Measurements from ENCODE around the gene LDHD.

Gene LDHD

DNA sequence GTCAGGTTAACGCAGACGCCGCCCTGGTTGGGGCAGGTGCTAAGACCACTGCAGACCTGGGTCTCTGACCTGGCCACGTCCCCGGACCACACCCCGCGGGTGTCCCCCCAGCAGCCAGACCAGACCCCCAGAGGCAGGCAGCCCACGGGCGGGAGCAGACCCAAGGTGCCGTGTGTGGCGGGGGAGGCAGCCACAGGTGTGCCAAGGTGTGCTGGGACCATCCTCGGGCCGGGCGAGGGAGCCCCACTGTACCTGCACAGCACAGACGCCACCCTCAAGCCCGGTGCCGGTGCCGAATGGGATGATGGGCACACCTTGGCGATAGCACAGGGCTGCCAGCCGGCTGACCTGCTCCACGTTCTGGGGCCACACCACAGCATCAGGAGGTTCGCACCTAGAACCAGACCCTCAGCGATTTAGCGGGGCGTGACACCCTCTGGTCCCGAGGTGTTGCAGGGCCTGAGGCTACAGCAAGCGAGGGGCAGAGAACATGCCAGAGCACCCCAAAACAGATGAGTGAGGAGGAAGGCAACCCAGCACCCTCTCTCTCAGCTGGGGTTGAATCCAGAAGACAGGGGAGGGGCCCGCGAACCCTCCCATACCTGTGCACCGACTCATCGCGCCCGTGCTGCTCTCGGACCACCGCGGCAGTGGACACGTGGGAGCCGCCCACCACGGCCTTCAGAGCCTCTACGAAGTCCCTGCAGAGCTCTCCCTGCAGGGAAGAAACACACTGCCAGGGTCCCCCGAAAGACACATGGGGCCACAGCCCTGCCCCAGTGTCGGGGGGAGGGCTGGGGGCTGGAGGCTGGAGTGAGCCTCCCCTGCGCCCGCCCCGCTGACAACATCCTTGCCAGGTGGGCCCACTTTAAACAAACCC is 1.4 kb downstream of the LDHD start:
- DNase-seq (ENCODE audit: low read depth), result no peak

DNA sequence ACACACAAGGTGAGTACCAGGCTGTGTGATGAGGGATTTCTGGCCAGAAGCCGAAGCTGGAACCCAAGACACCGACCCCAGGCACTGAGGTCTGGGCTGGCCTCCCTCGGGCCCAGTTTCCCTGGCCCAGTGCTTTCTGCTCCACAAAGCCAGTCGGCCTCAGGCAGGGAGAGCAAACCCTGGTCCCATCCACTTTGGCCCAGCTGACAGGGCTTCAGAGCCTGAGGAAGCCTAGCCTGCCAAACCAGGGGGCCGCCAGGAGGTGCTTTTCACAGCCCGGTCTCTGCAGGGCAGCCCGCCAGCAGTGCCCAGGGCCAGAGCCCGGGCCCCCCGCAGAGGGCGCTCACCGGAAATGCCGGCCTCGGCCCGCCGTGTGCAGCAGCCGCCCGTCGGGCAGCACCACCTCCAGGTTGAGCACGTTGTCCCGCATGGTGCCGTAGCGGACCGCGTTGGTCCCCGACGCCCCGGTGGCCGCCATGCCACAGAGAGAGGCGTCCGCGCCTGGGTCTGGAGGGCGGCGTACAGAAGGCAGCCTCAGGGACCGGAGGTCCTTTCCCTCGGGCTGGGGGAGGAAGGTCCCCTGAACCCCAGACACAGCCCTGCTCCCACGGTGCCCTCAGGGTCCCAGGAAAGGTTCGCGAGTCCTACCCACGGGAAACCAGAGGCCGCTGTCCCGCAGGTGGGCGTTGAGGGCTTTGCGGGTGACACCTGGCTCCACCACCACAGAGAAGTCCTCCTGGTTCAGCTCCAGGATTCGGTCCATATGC is 2.2 kb downstream of the LDHD start:
- no peak for DNase-seq (ENCODE audit: low read depth)

DNA sequence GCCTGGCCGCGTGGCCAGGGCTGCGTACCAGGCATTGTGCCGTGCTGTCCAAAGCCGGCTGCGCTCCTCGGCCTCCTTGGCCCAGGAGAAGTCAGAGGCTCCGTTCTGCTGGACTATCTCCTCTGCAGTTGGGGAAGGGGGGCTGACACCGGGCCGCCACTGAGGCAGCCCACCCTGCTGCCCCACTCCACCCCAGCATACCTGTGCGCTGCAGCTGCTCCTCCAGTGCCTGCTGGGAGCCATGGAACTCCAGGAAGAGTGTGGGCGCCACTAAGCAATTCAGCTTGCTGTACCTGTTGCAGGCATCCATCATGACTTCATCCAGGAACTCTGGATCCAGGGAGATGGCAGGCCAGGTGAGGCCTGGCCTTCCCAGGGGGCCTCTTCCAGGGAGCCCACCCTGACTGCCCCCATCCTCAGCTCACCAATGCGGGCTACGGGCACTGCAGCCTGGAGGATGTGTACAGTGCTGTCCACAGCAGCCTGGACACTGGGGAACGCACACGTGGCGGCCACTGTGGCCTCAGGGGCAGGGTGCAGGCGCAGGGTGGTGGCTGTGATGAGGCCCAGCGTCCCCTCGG is 2.9 kb downstream of the LDHD start:
- DNase-seq (ENCODE audit: low read depth), result no peak

DNA sequence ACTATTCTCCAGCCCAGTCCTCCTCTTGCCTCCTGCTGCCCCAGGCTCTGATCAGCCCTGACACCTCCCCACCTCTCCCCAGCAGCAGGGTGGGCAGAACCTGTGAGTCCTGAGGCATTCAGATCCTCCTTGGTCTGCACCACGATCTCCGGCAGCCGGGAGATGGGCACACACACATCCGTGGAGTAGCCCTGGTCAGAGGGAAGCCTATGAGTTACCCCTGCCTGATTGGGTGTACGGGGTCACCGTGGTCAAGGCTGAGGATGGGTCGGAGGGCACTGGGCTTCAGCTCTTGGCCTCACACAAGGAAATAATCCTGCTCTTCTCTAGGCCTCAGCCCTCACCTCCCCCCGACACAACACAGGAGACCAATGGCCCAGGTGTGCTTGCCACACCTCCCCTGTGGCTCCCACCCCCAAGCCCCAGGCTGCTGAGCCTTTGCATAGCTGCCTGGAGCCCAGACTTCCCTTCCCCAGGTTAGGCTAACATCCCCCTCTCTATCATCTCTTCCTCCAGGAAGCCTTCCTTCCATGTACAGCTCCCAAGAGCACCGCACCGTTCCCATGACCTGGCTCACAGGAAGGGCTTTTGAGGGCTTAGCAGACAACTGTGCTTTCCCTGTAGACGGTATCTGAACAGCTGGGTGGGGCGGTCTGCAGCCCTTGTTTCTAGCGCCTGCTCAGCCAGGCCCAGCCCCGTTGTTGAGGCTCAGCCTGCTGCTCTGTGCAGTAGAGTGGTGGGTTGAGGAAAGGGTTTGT is 3.7 kb downstream of the LDHD start:
- DNase-seq (ENCODE audit: low read depth), result no peak

DNA sequence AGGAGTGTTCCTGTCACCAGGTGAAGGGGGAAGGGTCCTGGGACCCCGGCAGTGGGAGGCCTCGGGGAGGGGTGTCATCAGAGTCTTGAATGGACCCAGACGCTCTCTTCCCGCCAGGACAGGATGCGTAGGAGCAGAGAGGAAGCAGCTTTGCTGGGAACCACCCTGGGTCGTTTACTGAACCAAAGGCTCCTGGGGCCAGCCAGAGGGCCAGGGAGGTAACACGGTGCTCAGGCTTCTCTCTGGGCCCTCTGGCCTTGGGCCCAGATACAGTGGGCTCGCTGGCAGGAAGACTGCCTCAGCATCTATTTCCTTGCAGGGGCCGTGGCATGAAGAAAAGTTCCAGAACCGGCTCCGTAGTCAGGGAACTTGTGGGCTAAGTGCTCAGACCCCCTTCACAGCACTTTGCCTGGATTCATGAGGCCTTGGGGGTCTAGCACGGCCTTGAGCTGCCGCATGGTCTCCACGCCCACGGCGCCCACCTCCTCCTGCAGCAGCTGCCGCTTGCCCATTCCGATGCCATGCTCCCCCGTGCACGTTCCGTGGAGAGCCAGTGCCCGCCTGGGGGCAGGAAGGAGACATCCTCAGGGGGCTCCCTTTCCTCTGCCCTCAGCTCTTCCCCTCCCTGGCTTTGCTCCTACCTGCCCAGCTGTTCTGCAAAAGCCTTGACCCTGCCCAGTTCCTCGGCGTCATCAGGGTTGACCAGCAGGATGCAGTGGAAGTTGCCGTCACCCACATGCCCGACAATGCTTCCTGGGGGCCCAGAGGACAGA is 4.4 kb downstream of the LDHD start:
- DNase-seq (ENCODE audit: low read depth), result no peak

DNA sequence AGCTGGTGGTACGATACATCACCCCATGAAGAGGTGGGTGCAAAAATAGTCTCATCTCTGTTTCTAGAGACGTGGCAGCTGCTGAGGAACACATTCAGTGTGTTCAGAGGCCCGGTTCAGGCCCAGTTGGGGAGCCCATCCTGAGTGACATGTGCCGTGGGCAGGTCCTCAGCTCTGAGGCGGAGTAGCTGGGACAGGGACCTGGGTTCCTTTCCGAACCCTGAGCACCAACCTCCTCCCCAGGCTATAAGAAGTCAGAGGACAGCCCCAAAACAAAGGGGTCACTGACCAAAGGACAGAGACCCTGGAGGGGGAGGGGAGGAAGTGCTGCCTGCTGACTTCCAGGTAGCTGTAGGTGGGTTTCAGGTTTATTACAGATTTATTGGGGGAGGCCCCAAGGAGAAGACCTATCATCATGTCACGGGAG is 5.1 kb downstream of the LDHD start:
- DNase-seq (ENCODE audit: low read depth), result no peak

DNA sequence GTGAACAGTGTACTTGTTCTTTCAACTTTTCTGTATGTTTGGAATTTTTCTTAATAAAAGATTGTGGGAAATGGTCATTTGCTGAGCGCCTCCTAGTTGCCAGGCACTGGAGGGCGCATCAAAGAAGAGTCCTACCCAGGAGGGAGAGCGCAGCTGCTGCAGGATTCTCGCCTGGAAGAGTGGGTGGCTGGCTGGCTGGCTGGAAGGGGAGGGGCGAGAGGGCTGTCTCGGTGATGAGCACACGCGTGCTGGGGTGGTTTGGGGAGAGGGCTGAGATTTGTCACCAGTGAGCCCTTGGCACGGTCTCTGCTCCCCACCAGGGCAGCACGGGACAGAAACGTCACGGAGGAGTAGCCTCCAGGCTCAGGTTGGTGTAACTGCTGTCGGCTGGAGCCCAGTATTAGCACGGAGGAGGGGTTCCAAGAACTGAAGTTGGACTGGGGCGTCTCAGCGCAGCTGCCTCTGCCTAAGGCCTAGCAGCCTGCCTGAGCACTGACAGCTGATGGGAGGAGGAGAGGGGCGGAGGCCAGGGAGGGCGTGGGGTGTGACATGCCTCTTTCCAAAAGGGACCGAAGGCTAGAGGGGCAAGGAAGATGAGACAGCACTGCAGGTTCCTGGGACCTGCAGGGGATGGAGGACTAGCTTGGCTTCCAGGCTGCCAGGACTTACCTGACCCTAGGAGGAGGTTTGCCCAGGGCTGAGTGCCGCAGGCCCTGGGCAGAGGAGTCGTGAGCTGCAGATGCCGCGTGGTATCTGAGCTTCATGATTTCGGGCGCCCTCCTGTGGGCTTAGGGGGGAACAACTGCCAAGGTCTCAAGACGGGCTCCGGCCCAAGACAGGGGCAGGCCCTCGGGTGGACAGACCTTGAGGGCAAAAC is 5.7 kb downstream of the LDHD start:
- DNase-seq (ENCODE audit: low read depth), result peak; percentile 85

DNA sequence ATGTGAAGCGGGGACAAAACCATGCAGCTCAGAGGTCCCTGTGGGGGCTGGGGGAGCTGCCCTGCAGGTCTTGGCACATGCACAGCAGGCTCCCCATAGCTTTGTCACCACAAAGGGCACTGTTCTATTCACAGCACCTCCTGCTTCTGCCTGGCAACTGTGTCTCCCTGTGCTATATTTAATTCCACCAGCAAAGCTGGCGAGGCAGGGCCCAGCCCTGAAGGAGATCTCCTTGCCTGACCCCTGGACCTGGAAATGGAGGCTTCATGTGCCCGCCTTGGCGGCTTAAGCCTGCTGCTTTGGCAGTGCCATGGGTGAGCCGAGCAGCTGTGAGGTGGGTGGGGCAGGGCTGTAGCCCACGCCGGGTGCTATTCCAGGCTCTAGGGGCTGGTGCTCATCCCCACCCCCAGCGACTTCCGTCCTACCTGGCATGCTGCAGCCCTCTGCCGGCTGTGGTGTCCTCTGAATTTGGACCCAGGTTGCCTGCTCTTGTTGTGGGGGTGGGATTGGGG is 6.8 kb downstream of the LDHD start:
- DNase-seq (ENCODE audit: low read depth), result no peak

DNA sequence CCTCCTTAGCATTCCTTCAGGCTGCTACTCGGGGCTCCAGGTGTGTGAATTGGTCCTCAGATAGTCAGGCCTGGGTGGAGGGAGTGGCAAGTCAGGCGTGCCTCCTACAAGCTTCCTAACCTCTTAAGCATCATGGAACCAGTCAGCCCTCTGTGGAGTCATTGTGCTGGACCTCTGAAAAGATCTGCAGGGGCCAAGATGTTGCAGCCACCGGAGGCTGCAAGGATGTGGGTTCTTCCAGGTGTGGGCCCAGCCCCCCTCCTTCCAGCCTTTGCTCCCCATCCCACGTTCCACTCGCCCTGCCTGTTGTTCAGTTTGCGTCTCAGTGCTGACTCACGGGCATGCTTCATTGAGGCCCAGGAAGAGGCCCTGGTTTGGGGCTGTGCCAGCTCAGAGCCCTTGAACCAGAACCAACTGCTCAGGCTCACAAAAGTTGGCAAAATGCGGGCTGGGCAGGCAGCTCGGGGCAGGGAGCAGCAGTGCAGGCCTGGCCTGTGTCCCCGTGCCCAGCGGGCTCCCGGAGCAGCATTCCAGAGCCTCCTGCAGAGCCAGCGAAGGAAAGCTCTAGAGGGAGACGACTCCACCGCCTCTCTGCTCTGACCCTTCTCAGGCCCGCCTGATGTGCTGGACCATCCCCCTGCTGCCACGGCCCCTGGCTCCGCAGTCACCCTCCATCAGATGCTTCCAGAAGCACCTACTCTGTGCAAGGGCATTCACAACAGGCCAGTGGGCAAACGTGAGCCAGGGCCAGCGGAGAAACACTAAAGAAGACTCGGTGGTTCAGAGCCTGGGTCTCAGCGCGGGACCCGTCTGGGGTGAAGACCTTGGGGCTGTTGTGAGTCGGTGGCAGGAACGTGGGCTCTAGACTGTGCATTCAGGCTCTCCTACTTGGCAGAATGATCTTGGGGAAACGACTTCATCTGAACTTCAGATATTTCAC is 7.5 kb downstream of the LDHD start:
- DNase-seq (ENCODE audit: low read depth), result peak; percentile 79

DNA sequence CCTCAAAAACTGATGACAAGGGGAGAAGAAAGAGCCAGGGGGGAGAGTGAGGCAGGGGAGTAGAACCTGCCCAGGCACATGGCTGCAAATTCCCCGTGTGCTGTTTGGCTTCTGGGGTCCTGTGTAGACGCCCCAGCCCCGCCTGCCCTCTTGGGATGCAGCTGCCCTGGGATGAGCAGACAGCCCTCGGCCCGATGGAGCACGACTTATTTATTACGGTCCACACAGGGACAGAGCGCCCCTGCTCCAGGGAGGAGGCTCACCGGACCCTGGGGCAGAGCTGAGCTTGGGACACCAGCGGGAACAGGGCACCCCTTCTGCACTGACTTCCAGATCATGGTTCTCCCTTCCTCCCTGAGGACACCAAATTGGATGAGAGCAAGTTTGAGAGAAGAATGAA is 9.1 kb downstream of the LDHD start:
- no peak for DNase-seq (ENCODE audit: low read depth)

DNA sequence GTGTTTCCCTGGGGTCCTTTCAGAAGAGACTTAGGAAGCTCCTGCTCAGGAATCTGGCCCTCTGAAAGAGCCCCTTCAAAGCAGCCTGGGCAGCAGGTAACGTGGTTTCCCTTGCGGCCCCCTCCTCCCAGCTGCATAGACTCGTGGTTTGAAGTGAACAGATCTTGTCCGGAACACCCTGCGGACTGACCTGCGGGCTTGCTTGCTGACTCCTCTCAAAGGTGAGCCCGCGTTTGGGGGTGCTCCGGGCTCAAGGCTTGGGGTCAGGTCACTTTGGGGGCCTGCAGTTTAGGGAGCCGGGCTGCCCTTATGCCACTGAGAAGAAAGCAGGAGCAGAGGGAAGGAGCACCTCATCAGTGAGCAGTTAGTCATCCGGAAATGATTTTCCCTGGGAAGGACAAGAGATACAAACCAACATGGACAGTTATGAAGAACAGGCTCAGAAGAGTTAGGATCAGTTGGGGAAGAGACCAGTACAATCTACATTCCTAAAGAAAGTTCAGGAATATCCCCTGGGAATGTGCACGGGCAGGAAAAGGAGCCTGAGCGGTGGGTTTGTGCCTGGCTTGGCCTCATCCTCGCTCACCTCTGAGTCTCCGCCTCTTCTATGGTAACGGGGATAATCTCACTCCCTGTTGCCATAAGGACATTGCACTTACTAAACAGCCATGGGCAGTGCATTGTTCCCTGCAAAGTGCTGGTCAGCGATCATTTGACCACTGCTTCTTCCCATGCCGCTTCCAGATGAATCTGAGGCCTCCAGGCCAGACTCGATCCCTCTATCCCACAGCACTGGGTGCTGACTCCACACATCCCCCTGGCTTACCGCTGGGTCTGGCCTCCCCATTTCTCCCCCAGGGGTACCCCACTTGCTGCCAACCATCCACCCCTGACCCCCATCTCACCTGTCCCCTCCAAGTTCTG is 10.0 kb downstream of the LDHD start:
- no peak for DNase-seq (ENCODE audit: low read depth)

DNA sequence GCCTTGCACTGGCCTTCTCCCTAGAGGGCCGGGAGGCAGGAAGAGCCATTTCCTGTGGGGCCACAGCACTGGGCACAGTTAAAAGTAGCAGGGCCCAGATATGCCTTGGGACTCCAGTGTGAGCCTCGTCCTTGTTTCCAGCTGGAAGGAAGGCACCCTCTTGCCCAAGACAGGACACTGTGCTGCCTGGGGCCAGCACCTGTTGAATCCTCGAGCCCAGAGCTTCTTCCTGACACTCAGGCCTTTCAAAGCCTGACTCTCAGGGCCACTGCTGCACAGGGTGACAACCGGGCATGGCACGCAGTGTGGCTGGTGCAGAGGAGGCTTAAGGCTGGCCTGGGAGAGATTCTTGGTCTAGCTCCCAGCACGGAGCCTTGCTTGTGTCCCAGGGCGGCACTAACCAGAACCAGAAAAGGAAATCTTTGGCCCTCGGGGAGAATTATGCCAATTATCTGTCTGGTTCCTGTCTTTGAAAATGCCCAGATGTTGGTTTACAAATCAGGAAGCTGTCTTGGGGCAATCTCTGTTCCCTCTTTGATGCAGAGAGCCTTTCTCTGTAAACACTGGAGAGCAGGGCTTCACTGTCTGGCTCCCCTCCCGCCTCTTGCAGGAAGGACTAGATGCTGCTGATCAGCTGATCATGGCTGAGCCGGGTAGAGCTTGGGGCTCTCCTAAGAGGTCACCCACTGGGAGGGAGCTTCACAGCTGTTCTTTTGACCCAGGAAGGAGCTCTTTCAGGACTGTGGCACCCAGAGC is 11.1 kb downstream of the LDHD start:
- no peak for DNase-seq (ENCODE audit: low read depth)

DNA sequence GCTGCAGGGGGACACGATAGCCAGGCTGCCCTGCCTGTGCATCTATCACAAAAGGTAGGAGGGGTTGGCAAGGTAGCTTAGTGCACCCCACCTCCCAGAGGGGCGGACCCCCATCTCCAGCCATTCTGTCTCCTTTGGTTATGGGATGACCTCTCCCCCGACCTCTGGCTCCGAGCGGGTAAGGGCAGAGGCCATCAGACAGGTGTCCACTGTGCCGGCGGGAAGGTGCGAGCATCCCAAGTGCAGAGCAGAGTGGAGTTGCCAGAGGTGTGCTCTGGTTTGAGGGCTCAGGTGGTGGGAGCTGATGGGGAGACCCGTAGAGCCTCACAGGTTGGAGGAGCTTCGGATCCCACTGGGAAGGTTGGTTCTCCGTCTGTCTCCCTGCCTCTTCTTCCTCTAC is 11.7 kb downstream of the LDHD start:
- DNase-seq (ENCODE audit: low read depth), result no peak

DNA sequence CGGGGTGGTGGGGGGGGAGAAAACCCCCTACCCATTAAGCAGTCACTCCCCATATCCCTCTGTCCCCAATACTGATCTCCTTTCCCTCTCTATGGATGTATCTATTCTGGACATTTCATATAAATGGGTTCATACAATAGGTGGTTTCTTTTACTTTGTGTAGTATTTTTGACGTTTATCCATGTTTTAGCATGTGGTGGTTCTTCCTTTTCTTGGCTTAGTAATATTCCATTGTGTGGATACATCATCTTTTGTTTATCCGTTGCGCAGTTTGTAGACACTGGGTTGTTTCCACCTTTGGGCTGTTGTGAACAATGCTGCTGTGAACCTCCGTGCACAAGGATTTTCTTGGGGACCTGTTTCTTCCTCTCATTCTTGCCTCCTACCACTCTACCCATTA is 12.6 kb downstream of the LDHD start:
- DNase-seq (ENCODE audit: low read depth), result no peak

DNA sequence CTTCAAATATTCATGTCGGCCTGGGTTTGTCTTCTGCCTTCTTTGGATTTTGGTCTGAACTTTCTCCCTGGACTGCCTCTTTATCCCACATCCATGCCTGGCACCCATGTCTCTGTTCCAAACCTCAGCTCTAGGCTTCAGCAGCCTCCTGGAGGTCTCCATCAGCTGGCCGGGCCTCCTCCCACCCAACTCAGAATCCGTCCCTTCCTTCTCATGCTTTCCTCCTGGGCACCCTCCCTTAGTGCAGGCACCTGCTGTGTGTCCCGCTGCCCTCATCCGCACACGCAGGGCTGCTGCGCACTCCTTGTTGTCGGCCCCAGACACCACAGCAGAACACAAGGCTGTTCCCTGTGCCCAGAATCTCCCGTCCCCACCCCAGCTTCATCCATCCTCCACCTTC is 14.0 kb downstream of the LDHD start:
- no peak for DNase-seq (ENCODE audit: low read depth)

DNA sequence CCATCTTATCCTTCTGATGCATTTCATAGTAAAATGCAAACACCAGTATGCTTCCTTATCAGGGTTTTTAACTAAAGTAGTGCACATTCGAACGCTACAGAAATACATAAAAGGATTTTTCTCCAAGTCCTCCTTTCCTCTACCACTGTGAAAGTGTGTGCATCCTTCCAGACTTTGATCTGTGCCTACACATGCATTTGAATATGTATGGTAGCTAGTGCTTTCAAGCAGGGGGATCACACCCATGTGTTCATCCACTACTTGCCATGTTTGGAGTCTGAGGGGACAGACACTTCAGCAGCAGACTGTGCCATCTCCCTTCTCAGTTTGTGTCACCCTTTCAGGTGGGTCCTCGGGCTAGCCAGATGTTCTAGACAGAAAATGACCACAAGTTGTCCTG is 14.9 kb downstream of the LDHD start:
- no peak for DNase-seq (ENCODE audit: low read depth)

DNA sequence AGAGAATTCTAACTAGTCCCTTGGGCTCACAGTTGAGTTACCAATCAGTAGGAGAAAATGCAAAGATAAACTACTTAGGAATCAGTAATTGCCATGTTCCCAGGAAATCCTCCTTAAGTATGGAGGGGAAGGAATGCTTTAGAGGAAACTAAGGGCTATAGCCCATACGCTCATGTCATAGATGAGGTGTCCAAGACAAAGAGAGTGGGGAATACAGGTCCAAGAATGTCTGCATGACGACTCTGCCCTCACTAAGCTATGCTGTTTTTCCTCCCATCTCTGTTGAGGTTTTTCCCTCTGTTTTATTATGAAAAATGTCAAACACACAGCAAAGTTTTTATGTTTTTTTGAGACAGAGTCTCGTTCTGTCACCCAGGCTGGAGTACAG is 16.0 kb downstream of the LDHD start:
- DNase-seq (ENCODE audit: low read depth), result no peak

Data from fibroblast of the conjunctiva (primary cell).